Chondrocyte (in vitro differentiated cells): ENCODE measurements around the gene IFT80. TPM values are rescaled to one million over a fixed set of nuclear protein-coding genes. Genes with fewer than 3 reads are reported as not detected.

Experiments used
- DNase-seq: peaks from one replicate; pipeline ENCODE4 v3.0.0; 2021; ENCODE audit warnings: mixed read lengths, low spot score
- H3K27ac Mint-ChIP-seq: one replicate; pipeline ENCODE4 v1.8.0; 2021; ENCODE audit warnings: mild to moderate bottlenecking, moderate library complexity, mixed read lengths; ENCODE audit not compliant: unreplicated experiment
- H3K27me3 Mint-ChIP-seq: 2 replicates; pipeline ENCODE4 v1.8.0; 2021; ENCODE audit warnings: low read depth, mixed read lengths
- H3K36me3 Mint-ChIP-seq: 2 replicates; pipeline ENCODE4 v1.8.0; 2021; ENCODE audit warnings: low read depth, mixed read lengths
- H3K4me1 Mint-ChIP-seq: 2 replicates; pipeline ENCODE4 v1.8.0; 2021; ENCODE audit warnings: low read depth, mild to moderate bottlenecking, mixed read lengths
- H3K4me3 Mint-ChIP-seq: one replicate; pipeline ENCODE4 v1.8.0; 2021; ENCODE audit warnings: mild to moderate bottlenecking, moderate library complexity, mixed read lengths; ENCODE audit not compliant: unreplicated experiment
- H3K9me3 Mint-ChIP-seq: 2 replicates; pipeline ENCODE4 v1.8.0; 2021; ENCODE audit warnings: low read depth, mixed read lengths
- CTCF ChIP-seq: fragments of 200-600 bp; sonication (generic); IDR thresholded peaks from 2 replicates; pipeline ENCODE4 v1.5.0; 2021; ENCODE audit warnings: antibody characterized with exemption, mild to moderate bottlenecking, moderate library complexity
- microRNA-seq: library from miRNA; unstranded; fragments of <30 nt; microRNA quantifications from one replicate; pipeline ENCODE4 v1.2.0, GENCODE V29; 2020; ENCODE audit warnings: borderline number of aligned reads
- total RNA-seq: library from RNA; stranded (reverse); gene quantifications from 3 replicates; pipeline ENCODE4 v1.2.1, GENCODE V29; 2021

IFT80 gene
- total RNA-seq, 1 donor from 2014 or later = 22.6 TPM

GRCh38 chr3:160210341-160210740, 188.7 kb downstream of the IFT80 start:
- Mint-ChIP-seq H3K9me3 (no peaks in the 10 kb centered on the region), H3K4me1 (no peaks in the 10 kb centered on the region), H3K4me3 (no peak overlapping the region), H3K36me3 (no peaks in the 10 kb centered on the region), H3K27ac (no peak overlapping the region), H3K27me3 (no peaks in the 10 kb centered on the region)
- TF ChIP-seq CTCF = no peak
- no peak for DNase-seq

Small RNA genes lying within 50 kb of the gene (microRNA-seq; reads per million reads assigned to microRNA genes)
- gene MIR15B (498 reads per million, percentile 73 among the genes with 10 or more reads in this experiment), gene MIR16-2 (594 reads per million, percentile 75 among the genes with 10 or more reads in this experiment)

Other genes starting within 250 kb of the IFT80 start
- 0.25 to 0.28 TPM in 2 of 3 replicates, not detected in the other for gene C3orf80, start 173.8 kb downstream of the IFT80 start, total RNA-seq
- gene SMC4, start 425 bp upstream of the IFT80 start, total RNA-seq = 38.7 to 52.9 TPM (median 40.2 TPM) in 3 replicates
- gene TRIM59, start 50.6 kb upstream of the IFT80 start, total RNA-seq = 25.3 to 26.7 TPM (median 25.5 TPM) in 3 replicates
- 58.3 to 75.0 TPM (median 66.0 TPM) in 3 replicates for gene KPNA4, start 166.3 kb upstream of the IFT80 start, total RNA-seq